Dermis microvascular lymphatic vessel endothelial cell (primary cell): ENCODE measurements around the gene SPAM1. TPM values are rescaled to one million over a fixed set of nuclear protein-coding genes. Genes with fewer than 3 reads are reported as not detected.

Source experiments
- total RNA-seq: library from RNA; depleted of rRNA; stranded (reverse); fragments of >200 nt; gene quantifications from 2 replicates; pipeline ENCODE4 v1.2.1, GENCODE V29; 2014

The SPAM1 gene
- total RNA-seq, 1 donor from 2014 or later: not detected

Other genes with a start within 250 kb of the SPAM1 start
- gene WASL, start 176.2 kb upstream of the SPAM1 start, total RNA-seq: 10.5 and 15.9 TPM in 2 replicates
- gene HYAL4, start 80.1 kb upstream of the SPAM1 start, total RNA-seq: 0.39 and 1.0 TPM in 2 replicates
- gene TMEM229A, start 107.8 kb downstream of the SPAM1 start, total RNA-seq: not detected in 2 replicates